Measurements from ENCODE around the gene GFOD1.
"Not testable (repeated sequence)": the region's sequence is repeated elsewhere in the genome, so short reads cannot be mapped to it uniquely, and the experiment has no call there.

The GFOD1 gene

GRCh38 chr6:13511913-13512717, 24.7 kb upstream of the GFOD1 start:
- DNase-seq (ENCODE audit: low spot score): no peak

GRCh38 chr6:13511141-13511571, 23.8 kb upstream of the GFOD1 start:
- DNase-seq (ENCODE audit: low spot score): not testable (repeated sequence)

- DNase-seq (ENCODE audit: low spot score): not testable (repeated sequence)
These were observed 23.0 kb upstream of the GFOD1 start for GRCh38 chr6:13510433-13510832.

GRCh38 chr6:13508711-13509705, 21.6 kb upstream of the GFOD1 start:
- no peak for DNase-seq (ENCODE audit: low spot score)

DNA sequence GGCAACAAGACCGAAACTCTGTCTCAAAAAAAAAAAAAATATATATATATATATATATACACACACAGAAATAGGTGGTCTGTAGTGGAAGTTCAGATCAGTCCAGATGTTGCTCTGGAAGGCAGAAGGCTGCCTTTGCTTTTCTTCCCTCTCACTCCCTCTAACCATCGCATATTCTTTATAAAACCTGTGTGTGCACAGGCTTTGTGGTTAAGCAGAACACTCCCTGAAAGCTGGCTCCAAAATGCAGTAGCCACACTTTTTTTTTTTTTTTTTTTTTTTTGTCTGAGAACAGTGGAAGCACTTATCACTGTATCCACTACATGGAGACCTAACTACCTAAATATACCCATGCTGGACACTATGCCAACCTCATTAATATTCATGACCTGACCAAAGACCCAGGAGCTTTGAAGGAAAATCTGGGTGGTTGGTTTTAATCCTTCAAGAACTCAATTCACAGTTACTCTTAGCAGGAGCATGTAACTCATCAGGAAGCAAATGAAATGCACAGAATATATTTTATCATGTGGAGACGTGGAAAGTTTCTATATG, 20.0 kb upstream of the GFOD1 start:
- no peak for DNase-seq (ENCODE audit: low spot score)

DNA sequence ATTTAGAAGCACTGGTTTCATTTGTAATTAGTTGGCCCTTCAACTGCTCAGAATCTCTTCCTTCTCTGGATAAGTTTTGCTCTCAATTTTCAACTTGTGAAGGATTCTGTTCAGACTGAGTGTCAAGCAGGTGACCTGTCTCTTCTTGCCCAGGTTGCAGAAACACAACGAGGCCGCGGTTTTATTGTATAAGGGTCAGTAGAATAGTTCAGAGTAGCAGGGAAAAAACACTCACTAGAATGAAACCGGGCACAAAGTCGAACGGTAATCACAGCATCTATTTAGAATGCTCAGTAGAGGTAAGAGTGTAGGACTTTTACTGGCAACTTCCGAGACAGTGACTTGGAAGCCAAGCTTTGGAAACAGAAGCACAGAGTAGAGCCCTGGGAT, 17.9 kb upstream of the GFOD1 start:
- no peak for DNase-seq (ENCODE audit: low spot score)

DNA sequence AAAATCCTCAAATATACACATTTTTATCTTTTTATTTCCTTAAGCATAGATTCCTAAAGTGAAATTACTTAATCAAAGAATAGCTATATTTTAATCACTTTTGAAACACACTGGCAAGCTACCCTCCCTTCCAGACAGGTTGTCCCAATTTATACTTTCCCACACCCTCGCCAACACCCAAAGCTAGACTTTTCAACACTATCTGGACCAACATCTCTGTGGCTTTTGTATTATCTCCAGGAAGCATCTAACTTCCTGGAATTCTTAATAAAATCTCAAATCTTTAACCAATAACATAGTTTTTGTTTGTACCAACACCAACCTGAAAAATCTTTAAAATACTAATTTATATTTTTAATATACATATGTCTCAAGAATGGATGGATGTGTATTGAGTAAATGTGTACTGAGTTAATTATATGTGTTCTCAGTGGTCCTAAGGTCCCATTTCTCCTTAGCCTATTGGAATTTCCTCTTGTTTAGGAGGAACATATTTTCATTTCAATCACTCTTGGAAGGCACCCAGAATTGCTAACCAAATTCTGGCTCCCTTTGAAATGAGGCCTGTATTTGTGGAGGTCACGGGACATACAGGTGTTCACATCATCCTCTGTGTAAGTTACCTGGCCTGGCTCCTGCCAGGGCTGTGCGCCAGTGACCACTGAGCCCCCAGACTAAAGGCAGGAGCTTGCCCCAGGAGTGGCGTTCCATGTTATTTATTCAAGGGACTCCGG, 17.4 kb upstream of the GFOD1 start:
- no peak for DNase-seq (ENCODE audit: low spot score)

DNA sequence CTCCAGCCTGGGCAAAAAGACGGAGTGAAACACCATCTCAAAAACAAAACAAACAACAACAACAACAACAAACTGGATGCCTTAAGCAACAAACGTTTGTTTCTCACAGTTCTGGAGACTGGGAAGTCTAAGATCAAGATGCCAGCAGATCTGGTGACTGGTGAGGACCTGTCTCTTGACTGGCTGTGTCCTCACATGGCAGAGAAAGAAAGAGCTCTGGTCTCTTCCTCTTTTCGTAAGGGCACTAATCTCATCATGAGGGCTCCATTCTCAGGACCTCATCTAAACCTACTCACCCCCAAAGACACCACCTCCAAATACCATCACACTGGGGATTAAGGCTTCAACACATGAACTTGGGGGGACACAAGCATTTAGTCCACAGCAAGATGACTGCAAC, 13.5 kb upstream of the GFOD1 start:
- DNase-seq (ENCODE audit: low spot score): no peak

- DNase-seq (ENCODE audit: low spot score): no peak
These were observed 12.9 kb upstream of the GFOD1 start for GRCh38 chr6:13500264-13500663.

DNA sequence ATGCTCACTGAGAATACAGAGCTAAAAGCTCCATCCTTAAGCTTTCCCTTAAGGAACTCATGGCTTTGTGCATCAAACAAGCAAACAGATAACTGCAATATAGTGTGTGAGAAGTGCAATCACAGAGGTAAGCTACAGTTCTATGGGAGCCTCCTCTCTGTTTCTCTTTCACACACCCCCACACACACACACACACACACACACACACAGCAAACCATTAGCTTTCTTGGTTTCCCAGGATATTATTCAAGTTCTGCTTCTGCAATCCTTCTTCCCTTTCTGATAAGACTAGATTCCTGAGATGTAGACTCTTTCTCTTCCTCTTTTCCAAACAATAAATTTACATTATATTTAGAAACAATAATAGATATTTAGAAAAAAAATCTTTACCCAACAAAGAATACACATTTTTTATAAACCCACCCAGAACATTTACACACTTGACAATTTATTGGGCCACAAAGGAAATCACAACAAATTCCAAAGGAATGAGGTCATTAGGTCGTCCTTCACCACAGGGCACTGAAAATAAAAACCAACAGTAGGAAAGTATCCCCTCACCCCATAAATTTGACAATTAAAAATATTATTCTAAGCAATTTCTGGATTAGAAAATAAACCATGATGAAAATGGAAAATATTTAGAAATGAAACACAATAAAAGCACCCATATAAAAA, 9.3 kb upstream of the GFOD1 start:
- no peak for DNase-seq (ENCODE audit: low spot score)

GRCh38 chr6:13495818-13496217, 8.4 kb upstream of the GFOD1 start:
- DNase-seq (ENCODE audit: low spot score): no peak

GRCh38 chr6:13495112-13495776, 7.8 kb upstream of the GFOD1 start:
- no peak for DNase-seq (ENCODE audit: low spot score)

GRCh38 chr6:13494137-13494536, 6.7 kb upstream of the GFOD1 start:
- no peak for DNase-seq (ENCODE audit: low spot score)

DNA sequence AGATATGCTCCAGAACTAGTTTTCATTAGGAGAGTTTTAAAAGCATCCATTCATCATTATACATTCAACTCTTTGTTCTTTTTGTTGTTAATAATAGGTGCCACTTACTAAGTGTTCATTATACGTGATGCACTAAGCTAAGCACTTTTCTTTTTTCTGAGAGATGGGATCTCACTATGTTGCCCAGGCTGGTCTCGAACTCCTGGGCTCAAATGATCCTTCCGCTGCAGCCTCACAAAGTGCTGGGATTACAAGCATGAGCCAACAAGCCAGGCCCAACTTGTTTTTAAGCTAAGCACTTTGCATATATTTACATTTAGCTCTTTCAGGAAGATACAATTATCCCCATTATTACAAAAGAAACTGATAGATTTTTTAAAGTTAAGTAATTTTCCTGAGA, 5.7 kb upstream of the GFOD1 start:
- DNase-seq (ENCODE audit: low spot score): no peak

DNA sequence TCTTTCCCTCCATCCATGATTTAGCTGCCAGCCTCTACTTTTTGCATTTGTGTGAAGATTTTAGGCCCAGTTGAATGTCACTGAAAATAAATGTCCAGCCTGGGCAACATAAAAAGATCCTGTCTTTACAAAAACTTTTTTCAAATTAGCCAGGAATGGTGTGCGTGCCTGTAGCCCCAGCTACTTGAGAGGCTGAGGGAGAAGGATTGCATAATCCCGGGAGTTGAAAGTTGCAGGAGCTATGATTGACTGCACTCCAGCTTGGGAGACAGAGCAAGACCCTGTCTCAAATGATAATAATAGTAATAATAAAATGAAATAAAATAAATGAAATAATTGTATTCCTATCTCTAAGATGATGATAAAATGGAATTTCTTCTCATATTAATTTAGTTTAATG, 5.0 kb upstream of the GFOD1 start:
- no peak for DNase-seq (ENCODE audit: low spot score)

GRCh38 chr6:13491538-13491937, 4.1 kb upstream of the GFOD1 start:
- DNase-seq (ENCODE audit: low spot score): no peak

DNA sequence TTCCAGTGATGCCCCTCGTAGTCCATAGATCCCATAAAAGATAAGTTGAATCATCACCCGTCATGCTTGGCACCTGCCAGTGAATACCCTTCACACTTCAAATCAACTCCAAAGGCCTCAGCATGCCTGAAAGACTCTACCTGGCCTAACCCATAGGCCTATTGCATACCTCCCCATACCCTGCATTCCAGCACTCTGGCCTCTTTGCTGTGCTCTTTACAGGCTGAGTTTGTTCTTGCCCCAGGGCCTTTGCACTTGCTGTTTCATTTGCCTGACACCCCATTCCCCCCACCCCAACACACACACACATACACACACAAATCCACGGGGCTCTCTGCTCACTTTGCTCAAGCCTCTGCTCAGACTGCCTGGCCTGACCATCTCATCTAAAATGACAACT, 3.0 kb upstream of the GFOD1 start:
- no peak for DNase-seq (ENCODE audit: low spot score)

GRCh38 chr6:13488896-13489237, 1.5 kb upstream of the GFOD1 start:
- DNase-seq (ENCODE audit: low spot score): no peak

DNA sequence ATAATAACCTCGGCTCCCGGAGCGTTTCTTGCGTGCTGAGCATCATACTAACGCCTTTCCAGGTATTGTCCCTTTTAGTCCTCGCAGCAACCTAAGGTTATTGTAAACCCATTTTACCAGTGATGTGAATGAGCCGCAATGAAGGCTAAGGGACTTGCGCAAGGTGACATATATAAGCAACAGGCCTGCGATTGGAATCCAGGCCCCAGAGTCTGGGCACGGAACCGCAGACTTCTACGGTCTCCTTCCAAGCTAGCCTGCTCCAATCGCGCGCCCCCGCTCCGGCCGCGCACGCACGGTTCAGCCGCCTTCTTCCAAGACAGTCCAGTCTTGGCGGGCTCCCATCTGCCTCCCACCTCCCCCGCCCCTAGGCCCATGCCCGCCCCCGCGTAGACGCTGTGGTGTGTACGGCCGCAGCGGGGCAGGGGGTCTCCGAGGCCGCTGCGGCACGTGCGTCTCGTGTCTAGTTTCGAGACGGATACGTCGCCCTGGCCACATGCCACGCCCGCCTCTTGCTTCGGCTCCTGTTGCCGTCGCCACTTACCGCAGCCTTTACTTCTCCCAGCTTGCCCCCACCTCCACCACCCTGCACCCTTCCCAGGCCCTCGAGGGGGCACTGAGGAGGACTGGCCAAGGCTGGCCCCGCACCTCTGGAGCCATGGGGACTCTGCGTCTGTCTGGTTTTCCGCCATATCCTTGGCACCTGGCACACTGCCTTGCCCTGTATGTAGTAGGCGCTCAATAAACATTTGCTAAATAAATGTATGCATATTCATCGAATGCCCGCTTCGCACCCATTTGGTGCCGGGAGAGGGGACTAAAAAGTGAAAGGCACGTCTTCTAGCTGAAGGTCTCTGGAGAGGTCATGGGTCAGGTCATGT, 855 bp upstream of the GFOD1 start:
- no peak for DNase-seq (ENCODE audit: low spot score)

- DNase-seq (ENCODE audit: low spot score): peak; percentile 64
These were observed 700 bp downstream of the GFOD1 start for GRCh38 chr6:13486679-13487121.

All from Ammon's horn (tissue), 1 donor.